ENCODE data around the gene TRIM42.

Gene TRIM42

GRCh38 chr3:140717921-140718320 is 40.1 kb downstream of the TRIM42 start:
- DNase-seq (ENCODE audit: low read depth) = no peak
- no peak overlapping the region for H3K4me3 ChIP-seq (replicated peaks; ENCODE audit: low read depth, low read length)
- TF ChIP-seq, protein P1, sequence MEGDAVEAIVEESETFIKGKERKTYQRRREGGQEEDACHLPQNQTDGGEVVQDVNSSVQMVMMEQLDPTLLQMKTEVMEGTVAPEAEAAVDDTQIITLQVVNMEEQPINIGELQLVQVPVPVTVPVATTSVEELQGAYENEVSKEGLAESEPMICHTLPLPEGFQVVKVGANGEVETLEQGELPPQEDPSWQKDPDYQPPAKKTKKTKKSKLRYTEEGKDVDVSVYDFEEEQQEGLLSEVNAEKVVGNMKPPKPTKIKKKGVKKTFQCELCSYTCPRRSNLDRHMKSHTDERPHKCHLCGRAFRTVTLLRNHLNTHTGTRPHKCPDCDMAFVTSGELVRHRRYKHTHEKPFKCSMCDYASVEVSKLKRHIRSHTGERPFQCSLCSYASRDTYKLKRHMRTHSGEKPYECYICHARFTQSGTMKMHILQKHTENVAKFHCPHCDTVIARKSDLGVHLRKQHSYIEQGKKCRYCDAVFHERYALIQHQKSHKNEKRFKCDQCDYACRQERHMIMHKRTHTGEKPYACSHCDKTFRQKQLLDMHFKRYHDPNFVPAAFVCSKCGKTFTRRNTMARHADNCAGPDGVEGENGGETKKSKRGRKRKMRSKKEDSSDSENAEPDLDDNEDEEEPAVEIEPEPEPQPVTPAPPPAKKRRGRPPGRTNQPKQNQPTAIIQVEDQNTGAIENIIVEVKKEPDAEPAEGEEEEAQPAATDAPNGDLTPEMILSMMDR (IDR thresholded peaks at IDR 0.05; ENCODE audit: low read length, missing control alignments) = no peak

- no peak overlapping the region for H3K4me3 ChIP-seq (replicated peaks; ENCODE audit: low read depth, low read length)
- DNase-seq (ENCODE audit: low read depth) = no peak
- TF ChIP-seq, protein P1 (IDR thresholded peaks at IDR 0.05; ENCODE audit: low read length, missing control alignments) = no peak
Observed at GRCh38 chr3:140719841-140720614, 42.2 kb downstream of the TRIM42 start.

GRCh38 chr3:140723576-140723975 is 45.7 kb downstream of the TRIM42 start:
- no peak overlapping the region for H3K4me3 ChIP-seq (replicated peaks; ENCODE audit: low read depth, low read length)
- TF ChIP-seq, protein P1 (IDR thresholded peaks at IDR 0.05; ENCODE audit: low read length, missing control alignments) = no peak
- DNase-seq (ENCODE audit: low read depth) = no peak

- TF ChIP-seq, protein P1 (IDR thresholded peaks at IDR 0.05; ENCODE audit: low read length, missing control alignments) = no peak
- DNase-seq (ENCODE audit: low read depth) = no peak
Observed at GRCh38 chr3:140724856-140725812, 47.3 kb downstream of the TRIM42 start.

GRCh38 chr3:140726066-140726465 is 48.2 kb downstream of the TRIM42 start:
- TF ChIP-seq, protein P1 (IDR thresholded peaks at IDR 0.05; ENCODE audit: low read length, missing control alignments) = no peak
- no peak for DNase-seq (ENCODE audit: low read depth)
- no peak overlapping the region for H3K4me3 ChIP-seq (replicated peaks; ENCODE audit: low read depth, low read length)

More at GRCh38 chr3:140724856-140725812, 47.3 kb downstream of the TRIM42 start:
- H3K4me3 ChIP-seq (replicated peaks; ENCODE audit: low read depth, low read length) = no peak overlapping the region

DNA sequence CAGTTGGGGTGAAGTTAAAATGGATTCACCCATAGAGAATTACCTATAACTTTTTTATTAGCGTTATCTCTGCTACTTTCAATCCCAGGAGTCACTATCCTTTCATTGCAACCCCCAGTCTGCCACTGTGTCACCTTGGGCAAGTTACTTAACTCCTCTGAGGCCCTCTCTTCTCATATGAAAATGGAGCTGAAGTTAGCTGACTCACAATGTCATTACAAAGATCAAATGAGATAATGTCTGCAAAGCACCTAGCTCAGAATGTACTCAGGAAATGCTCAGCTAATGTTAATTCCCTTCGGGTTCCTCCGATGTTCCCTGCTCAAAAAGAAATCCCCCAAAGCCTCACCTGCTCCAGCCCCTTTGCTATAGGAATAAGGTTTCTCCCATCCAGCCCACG is 50.0 kb downstream of the TRIM42 start:
- H3K4me3 ChIP-seq (replicated peaks; ENCODE audit: low read depth, low read length) = no peak overlapping the region
- TF ChIP-seq, protein P1 (IDR thresholded peaks at IDR 0.05; ENCODE audit: low read length, missing control alignments) = no peak
- DNase-seq (ENCODE audit: low read depth) = no peak
